ENCODE data around the gene OPTC.

GRCh38 chr1:203555076-203555475 lies 61.1 kb downstream of the OPTC start:
- peak; percentile 25; the same call in 1 of the 2 replicates for TF ChIP-seq ZNF143 (CRISPR knock-in tag; IDR thresholded peaks at IDR 0.05)
- TF ChIP-seq CTCF (IDR thresholded peaks at IDR 0.05 in 2 of 3, conservative IDR thresholded peaks at IDR 0.05 in 1 of 3; ENCODE audit: insufficient read depth in 2 of 3, low read depth in 1 of 3, low read length in 3 of 3), result no peak
- no peak for TF ChIP-seq POLR2A (conservative IDR thresholded peaks at IDR 0.05)
- TF ChIP-seq ZNF316 (IDR thresholded peaks at IDR 0.05), result no peak
- no peak for TF ChIP-seq NR1H2 (CRISPR knock-in tag; IDR thresholded peaks at IDR 0.05)
- TF ChIP-seq REST (IDR thresholded peaks at IDR 0.05; ENCODE audit: borderline replicate concordance), result no peak
- no peak for TF ChIP-seq REST (CRISPR knock-in tag; IDR thresholded peaks at IDR 0.05; ENCODE audit: low read depth)
- TF ChIP-seq CHD2 (IDR thresholded peaks at IDR 0.05; ENCODE audit: low read depth, low read length), result no peak
- TF ChIP-seq, protein P1, sequence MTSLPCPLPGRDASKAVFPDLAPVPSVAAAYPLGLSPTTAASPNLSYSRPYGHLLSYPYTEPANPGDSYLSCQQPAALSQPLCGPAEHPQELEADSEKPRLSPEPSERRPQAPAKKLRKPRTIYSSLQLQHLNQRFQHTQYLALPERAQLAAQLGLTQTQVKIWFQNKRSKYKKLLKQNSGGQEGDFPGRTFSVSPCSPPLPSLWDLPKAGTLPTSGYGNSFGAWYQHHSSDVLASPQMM (CRISPR knock-in tag; IDR thresholded peaks at IDR 0.05), result no peak
- TF ChIP-seq RNF219 (CRISPR knock-in tag; IDR thresholded peaks at IDR 0.05), result no peak
- TF ChIP-seq, protein P2, sequence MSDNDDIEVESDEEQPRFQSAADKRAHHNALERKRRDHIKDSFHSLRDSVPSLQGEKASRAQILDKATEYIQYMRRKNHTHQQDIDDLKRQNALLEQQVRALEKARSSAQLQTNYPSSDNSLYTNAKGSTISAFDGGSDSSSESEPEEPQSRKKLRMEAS (CRISPR knock-in tag; IDR thresholded peaks at IDR 0.05), result no peak
- TF ChIP-seq E2F4 (CRISPR knock-in tag; IDR thresholded peaks at IDR 0.05; ENCODE audit: low read depth), result no peak

Measured in K562 (cell line).